NCI-H446 (cell line): Measurements from ENCODE around the gene CDH23.

Source experiments
- DNase-seq, 2 experiments: peaks; one replicate each; lab custom pipeline; 2025; lab: John Stamatoyannopoulos, UW

The CDH23 gene

GRCh38 chr10:71640607-71641006 is 243.9 kb downstream of the CDH23 start:
- DNase-seq, result no peak

GRCh38 chr10:71641449-71641848 is 244.7 kb downstream of the CDH23 start:
- DNase-seq, result no peak

GRCh38 chr10:71641986-71642385 is 245.3 kb downstream of the CDH23 start:
- no peak for DNase-seq

GRCh38 chr10:71643904-71644303 is 247.2 kb downstream of the CDH23 start:
- DNase-seq, result no peak

- no peak for DNase-seq
Measured at GRCh38 chr10:71644307-71645180, 247.8 kb downstream of the CDH23 start.

GRCh38 chr10:71645185-71645584 is 248.5 kb downstream of the CDH23 start:
- no peak for DNase-seq

GRCh38 chr10:71646037-71646436 is 249.3 kb downstream of the CDH23 start:
- DNase-seq, result no peak

- no peak for DNase-seq
Measured at GRCh38 chr10:71646592-71647292, 250.0 kb downstream of the CDH23 start.

- DNase-seq, result no peak
Measured at GRCh38 chr10:71647526-71648253, 251.0 kb downstream of the CDH23 start.

GRCh38 chr10:71648254-71648932 is 251.7 kb downstream of the CDH23 start:
- no peak for DNase-seq

- no peak for DNase-seq
Measured at GRCh38 chr10:71648933-71649320, 252.2 kb downstream of the CDH23 start.

- DNase-seq, result no peak
Measured at GRCh38 chr10:71649631-71650030, 252.9 kb downstream of the CDH23 start.

- DNase-seq, result no peak
Measured at GRCh38 chr10:71650397-71650796, 253.7 kb downstream of the CDH23 start.

GRCh38 chr10:71651428-71651827 is 254.7 kb downstream of the CDH23 start:
- no peak for DNase-seq

- no peak for DNase-seq
Measured at GRCh38 chr10:71651928-71652327, 255.2 kb downstream of the CDH23 start.

GRCh38 chr10:71653044-71653443 is 256.3 kb downstream of the CDH23 start:
- DNase-seq, result no peak

- DNase-seq, result no peak
Measured at GRCh38 chr10:71656220-71656619, 259.5 kb downstream of the CDH23 start.

- no peak for DNase-seq
Measured at GRCh38 chr10:71657604-71658466, 261.1 kb downstream of the CDH23 start.

GRCh38 chr10:71658467-71658745 is 261.7 kb downstream of the CDH23 start:
- no peak for DNase-seq

- DNase-seq, result no peak
Measured at GRCh38 chr10:71659111-71659634, 262.5 kb downstream of the CDH23 start.

GRCh38 chr10:71659737-71660136 is 263.0 kb downstream of the CDH23 start:
- DNase-seq, result no peak
